KMS-11 (cell line): Measurements from ENCODE around the gene TTC17.
A peak's percentile ranks its signal among the peaks of the same experiment; 100 is the strongest.

Experiments used
- H2AFZ ChIP-seq: fragments of 200-600 bp; sonication (generic); 2 replicates; pipeline ENCODE4 v1.6.1; 2016; ENCODE audit warnings: antibody characterized with exemption, mixed run types, low read depth
- H3K27ac ChIP-seq: fragments of 200-600 bp; sonication (generic); 2 replicates; pipeline ENCODE4 v1.6.1; 2016; ENCODE audit warnings: mild to moderate bottlenecking, mixed run types
- H3K27me3 ChIP-seq: fragments of 200-600 bp; sonication (generic); 2 replicates; pipeline ENCODE4 v1.6.1; 2017; ENCODE audit warnings: mild to moderate bottlenecking, low read depth, mixed run types, moderate library complexity; ENCODE audit not compliant: insufficient read depth
- H3K36me3 ChIP-seq: fragments of 200-600 bp; sonication (generic); 2 replicates; pipeline ENCODE4 v1.6.1; 2017; ENCODE audit warnings: mild to moderate bottlenecking, mixed run types; ENCODE audit not compliant: insufficient read depth
- H3K4me1 ChIP-seq: fragments of 200-600 bp; sonication (generic); 2 replicates; pipeline ENCODE4 v1.6.1; 2016; ENCODE audit warnings: mild to moderate bottlenecking, low read depth, mixed run types; ENCODE audit not compliant: poor library complexity, severe bottlenecking
- H3K4me2 ChIP-seq: fragments of 200-600 bp; sonication (generic); 2 replicates; pipeline ENCODE4 v1.7.0; 2016; ENCODE audit warnings: mild to moderate bottlenecking, mixed run types
- H3K4me3 ChIP-seq: fragments of 200-600 bp; sonication (generic); IDR thresholded peaks from 2 replicates; pipeline ENCODE4 v1.6.1; 2017; ENCODE audit warnings: low read depth, low read length, mixed read lengths; ENCODE audit not compliant: insufficient read depth
- H3K79me2 ChIP-seq: fragments of 200-600 bp; sonication (generic); 2 replicates; pipeline ENCODE4 v1.6.1; 2016; ENCODE audit warnings: low read depth, mixed run types; ENCODE audit not compliant: insufficient read depth
- H3K9ac ChIP-seq: fragments of 200-600 bp; sonication (generic); 2 replicates; pipeline ENCODE4 v1.6.1; 2016; ENCODE audit warnings: mild to moderate bottlenecking, mixed run types
- H4K20me1 ChIP-seq: fragments of 200-600 bp; sonication (generic); 2 replicates; pipeline ENCODE4 v1.6.1; 2016; ENCODE audit warnings: mild to moderate bottlenecking, mixed run types; ENCODE audit not compliant: insufficient read depth
- CTCF ChIP-seq: fragments of 200-600 bp; sonication (generic); conservative IDR thresholded peaks from 2 replicates; pipeline ENCODE4 v1.6.1; 2017; ENCODE audit warnings: low read depth, mild to moderate bottlenecking, antibody characterized with exemption, low read length, moderate library complexity, mixed read lengths

Gene TTC17, protein sequence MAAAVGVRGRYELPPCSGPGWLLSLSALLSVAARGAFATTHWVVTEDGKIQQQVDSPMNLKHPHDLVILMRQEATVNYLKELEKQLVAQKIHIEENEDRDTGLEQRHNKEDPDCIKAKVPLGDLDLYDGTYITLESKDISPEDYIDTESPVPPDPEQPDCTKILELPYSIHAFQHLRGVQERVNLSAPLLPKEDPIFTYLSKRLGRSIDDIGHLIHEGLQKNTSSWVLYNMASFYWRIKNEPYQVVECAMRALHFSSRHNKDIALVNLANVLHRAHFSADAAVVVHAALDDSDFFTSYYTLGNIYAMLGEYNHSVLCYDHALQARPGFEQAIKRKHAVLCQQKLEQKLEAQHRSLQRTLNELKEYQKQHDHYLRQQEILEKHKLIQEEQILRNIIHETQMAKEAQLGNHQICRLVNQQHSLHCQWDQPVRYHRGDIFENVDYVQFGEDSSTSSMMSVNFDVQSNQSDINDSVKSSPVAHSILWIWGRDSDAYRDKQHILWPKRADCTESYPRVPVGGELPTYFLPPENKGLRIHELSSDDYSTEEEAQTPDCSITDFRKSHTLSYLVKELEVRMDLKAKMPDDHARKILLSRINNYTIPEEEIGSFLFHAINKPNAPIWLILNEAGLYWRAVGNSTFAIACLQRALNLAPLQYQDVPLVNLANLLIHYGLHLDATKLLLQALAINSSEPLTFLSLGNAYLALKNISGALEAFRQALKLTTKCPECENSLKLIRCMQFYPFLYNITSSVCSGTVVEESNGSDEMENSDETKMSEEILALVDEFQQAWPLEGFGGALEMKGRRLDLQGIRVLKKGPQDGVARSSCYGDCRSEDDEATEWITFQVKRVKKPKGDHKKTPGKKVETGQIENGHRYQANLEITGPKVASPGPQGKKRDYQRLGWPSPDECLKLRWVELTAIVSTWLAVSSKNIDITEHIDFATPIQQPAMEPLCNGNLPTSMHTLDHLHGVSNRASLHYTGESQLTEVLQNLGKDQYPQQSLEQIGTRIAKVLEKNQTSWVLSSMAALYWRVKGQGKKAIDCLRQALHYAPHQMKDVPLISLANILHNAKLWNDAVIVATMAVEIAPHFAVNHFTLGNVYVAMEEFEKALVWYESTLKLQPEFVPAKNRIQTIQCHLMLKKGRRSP

GRCh38 chr11:43358801-43359421 is at the start of gene TTC17:
TTC17 (plus strand) TSS chr11:43358920; CDS start chr11:43358955, 35 bp downstream.
- Histone ChIP-seq H2AFZ (peak within 1 kb of the TSS; percentile 77), H3K4me1 (peaks cover 20% of the 10 kb centered on the region), H3K27ac (peak within 1 kb of the TSS; percentile 92), H3K27me3 (no peaks in the 10 kb centered on the region), H3K4me3 (peak within 1 kb of the TSS; percentile 23), H3K36me3 (no peaks in the 10 kb centered on the region), H3K79me2 (peaks cover 48% of the 10 kb centered on the region), H4K20me1 (no peaks in the 10 kb centered on the region), H3K4me2 (peak within 1 kb of the TSS; percentile 86), H3K9ac (peak within 1 kb of the TSS; percentile 95)
- TF ChIP-seq CTCF: no peak

- Histone ChIP-seq H3K4me2 (peak within 1 kb of the TSS; percentile 100), H3K36me3 (no peaks in the 10 kb centered on the region), H3K4me3 (no peak within 1 kb of the TSS), H3K9ac (peak within 1 kb of the TSS; percentile 75), H3K27me3 (no peaks in the 10 kb centered on the region), H4K20me1 (peaks cover 13% of the 10 kb centered on the region), H3K79me2 (peaks cover 50% of the 10 kb centered on the region), H3K27ac (peak within 1 kb of the TSS; percentile 81), H3K4me1 (peaks cover 40% of the 10 kb centered on the region), H2AFZ (peak within 1 kb of the TSS; percentile 85)
- TF ChIP-seq CTCF: peak; percentile 74
Measured at GRCh38 chr11:43311791-43312607, 46.7 kb upstream of the TTC17 start, which contains the start of gene API5. API5 (plus strand) TSS chr11:43311996; CDS start chr11:43312128, 132 bp downstream.

DNA sequence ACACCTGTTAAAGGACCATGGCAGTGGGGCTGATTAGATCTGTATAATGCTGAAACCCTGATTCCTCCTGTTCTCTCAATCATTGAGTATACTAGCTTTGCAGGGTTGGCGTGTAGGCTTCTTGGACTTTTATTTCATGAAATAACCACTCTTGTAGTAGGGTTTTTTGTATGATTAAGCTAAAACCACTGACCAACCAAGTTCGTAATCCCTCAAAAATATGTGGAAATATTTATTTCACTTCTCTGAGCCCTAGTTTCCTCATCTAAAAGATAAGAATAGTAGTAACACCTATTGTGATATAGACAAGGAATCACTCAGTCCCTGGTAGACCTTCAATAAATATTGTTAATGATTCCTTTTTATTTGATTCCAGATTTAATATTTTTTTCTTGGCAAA is 42.8 kb upstream of the TTC17 start:
- Histone ChIP-seq H3K4me3 (no peak overlapping the region), H3K27ac (peak overlapping the region; percentile 51; the same call in 1 of the 2 replicates), H3K4me2 (peak overlapping the region; percentile 100)

More for the DNA sequence above, 42.8 kb upstream of the TTC17 start:
- Histone ChIP-seq H3K27me3 (no peaks in the 10 kb centered on the region), H3K36me3 (peaks cover 4% of the 10 kb centered on the region; the same call in 1 of the 2 replicates), H3K9ac (no peak overlapping the region; the same call in 1 of the 2 replicates), H3K79me2 (peaks cover 83% of the 10 kb centered on the region), H4K20me1 (peaks cover 13% of the 10 kb centered on the region), H2AFZ (no peak overlapping the region), H3K4me1 (peaks cover 63% of the 10 kb centered on the region)
- TF ChIP-seq CTCF: no peak
